H1 (cell line): ENCODE measurements around the gene PDE6B. TPM values are rescaled to one million over a fixed set of nuclear protein-coding genes. Genes with fewer than 3 reads are reported as not detected.

ENCODE experiments used
- ASH2L ChIP-seq: fragments of 200-600, 300-600 bp; sonication (generic); IDR thresholded peaks from one replicate; pipeline ENCODE4 v1.7.1; 2017; ENCODE audit warnings: low read length
- BCL11A ChIP-seq, 2 experiments: IDR thresholded peaks; one replicate each; pipeline ENCODE4 v1.6.1; 2011; ENCODE audit warnings: low read depth in 2 of 2, low read length in 2 of 2, mild to moderate bottlenecking in 2 of 2
- BRCA1 ChIP-seq: IDR thresholded peaks from 2 replicates; pipeline ENCODE4 v1.6.1; 2012; ENCODE audit warnings: low read depth, low read length, improper control_type of control experiment
- CHD2 ChIP-seq: IDR thresholded peaks from 2 replicates; pipeline ENCODE4 v1.6.1; 2012; ENCODE audit warnings: low read length, improper control_type of control experiment
- EGR1 ChIP-seq: IDR thresholded peaks from 2 replicates; pipeline ENCODE4 v1.6.1; 2011; ENCODE audit warnings: low read depth, low read length, borderline replicate concordance
- HDAC2 ChIP-seq, 2 experiments: fragments of 300-600 bp in 1 of 2; sonication (generic) in 1 of 2; IDR thresholded peaks; 2 replicates each; pipeline ENCODE4 v1.6.1; 2011 to 2012; ENCODE audit warnings: low read depth in 2 of 2, low read length in 2 of 2, mild to moderate bottlenecking in 2 of 2, moderate library complexity in 2 of 2, borderline replicate concordance in 1 of 2, inconsistent platforms in 1 of 2
- HDAC6 ChIP-seq: IDR thresholded peaks from one replicate; pipeline ENCODE4 v1.7.1; 2012; ENCODE audit warnings: low read depth, mild to moderate bottlenecking, inconsistent platforms, low read length, moderate library complexity
- KDM4A ChIP-seq: IDR thresholded peaks from one replicate; pipeline ENCODE4 v1.7.1; 2012; ENCODE audit warnings: low read depth, mild to moderate bottlenecking, moderate library complexity, low read length, inconsistent platforms; ENCODE audit not compliant: severe bottlenecking
- KDM5A ChIP-seq: fragments of 200-600 bp; IDR thresholded peaks from 2 replicates; pipeline ENCODE4 v1.7.1; 2012; ENCODE audit warnings: mild to moderate bottlenecking, low read length, inconsistent platforms, mixed read lengths
- MAFK ChIP-seq: IDR thresholded peaks from 2 replicates; pipeline ENCODE4 v1.6.1; 2012; ENCODE audit warnings: low read depth, mild to moderate bottlenecking, improper control_type of control experiment, low read length
- NRF1 ChIP-seq: IDR thresholded peaks from 2 replicates; pipeline ENCODE4 v1.6.1; 2011; ENCODE audit warnings: mild to moderate bottlenecking, low read depth, low read length, improper control_type of control experiment
- POU5F1 ChIP-seq: IDR thresholded peaks from 2 replicates; pipeline ENCODE4 v1.6.1; 2011; ENCODE audit warnings: low read depth, mild to moderate bottlenecking, low read length, moderate library complexity
- RAD21 ChIP-seq, 2 experiments: IDR thresholded peaks in 1 of 2; conservative IDR thresholded peaks in 1 of 2; 2 replicates each; pipeline ENCODE4 v1.6.1; 2011; ENCODE audit warnings: low read depth in 2 of 2, low read length in 2 of 2, improper control_type of control experiment in 1 of 2, inconsistent platforms in 1 of 2, mild to moderate bottlenecking in 1 of 2, moderate library complexity in 1 of 2
- RNF2 ChIP-seq: fragments of 200-900, 300-1000 bp; sonication (generic); IDR thresholded peaks from 2 replicates; pipeline ENCODE4 v1.7.1; 2016; ENCODE audit warnings: borderline replicate concordance, low read depth, mild to moderate bottlenecking, antibody characterized with exemption, low read length; ENCODE audit not compliant: poor library complexity, severe bottlenecking; ENCODE audit errors: missing control alignments
- SAP30 ChIP-seq: fragments of 300-600 bp; sonication (generic); IDR thresholded peaks from 2 replicates; pipeline ENCODE4 v1.7.1; 2012; ENCODE audit warnings: low read length, moderate library complexity, mild to moderate bottlenecking, inconsistent platforms; ENCODE audit not compliant: insufficient read depth, insufficient replicate concordance
- SP4 ChIP-seq: IDR thresholded peaks from 2 replicates; pipeline ENCODE4 v1.6.1; 2012; ENCODE audit warnings: low read length, inconsistent platforms
- TBP ChIP-seq: IDR thresholded peaks from 2 replicates; pipeline ENCODE4 v1.6.1; 2011; ENCODE audit warnings: low read depth, low read length, improper control_type of control experiment
- ZNF274 ChIP-seq: IDR thresholded peaks from 2 replicates; pipeline ENCODE4 v1.7.0; 2012; ENCODE audit warnings: low read length, borderline replicate concordance; ENCODE audit errors: extremely low read depth
- polyA plus RNA-seq, 7 experiments: library from polyadenylated mRNA; depleted of rRNA in 3 of 7; stranded (reverse) in 5 of 7; unstranded in 2 of 7; fragments of >200 nt in 5 of 7; fragments of 200-250 nt in 2 of 7; gene quantifications; 1 replicate in 5 of 7; 2 replicates in 1 of 7; 4 replicates in 1 of 7; pipeline versions ENCODE4 v1.2.1 to v1.2.3, GENCODE V29; 2011 to 2013; ENCODE audit warnings: missing spikeins in 2 of 7, mixed read lengths in 2 of 7
- total RNA-seq: library from RNA; stranded (reverse); fragmentation: NEBNext Ultra II Directional; extraction: Animal tissue kit (Norgen Biotek cat#: 25700); gene quantifications from 2 replicates; pipeline ENCODE4 v1.2.1, GENCODE V29; 2021
- TF ChIP-seq, protein P1 (sequence below): IDR thresholded peaks from 2 replicates; pipeline ENCODE4 v1.6.1; 2011; ENCODE audit warnings: low read length, improper control_type of control experiment
- TF ChIP-seq, protein P2 (sequence below): IDR thresholded peaks from 2 replicates; pipeline ENCODE4 v1.6.1; 2011; ENCODE audit warnings: low read depth, mild to moderate bottlenecking, low read length; ENCODE audit not compliant: insufficient read depth

Gene PDE6B
- total and polyA plus RNA-seq, 2 of the 8 experiments (the other 6 are each of a cell fraction or from before 2014, with no cell fraction given), result 4.1 to 8.4 TPM

DNA sequence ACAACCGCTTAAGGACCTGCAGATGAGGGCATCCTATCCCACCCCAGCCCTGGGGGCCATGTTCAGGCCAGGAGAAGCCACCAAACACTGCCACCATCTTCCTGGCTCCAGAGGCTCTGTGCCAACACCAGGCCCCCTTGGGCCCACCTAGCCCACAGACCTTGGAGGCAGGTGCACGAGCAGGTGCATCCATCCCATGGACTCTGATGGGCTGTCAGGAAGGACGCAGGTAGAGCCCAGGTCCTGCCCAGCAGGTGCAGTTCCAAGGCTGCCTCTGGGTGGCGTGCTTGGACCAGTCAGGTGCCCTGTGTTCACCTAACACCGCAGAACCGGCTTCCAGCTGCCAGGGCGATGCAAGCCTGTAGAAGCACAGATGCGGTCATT is 22.8 kb upstream of the PDE6B start (continued):
- no peak for TF ChIP-seq RNF2
- no peak for TF ChIP-seq BCL11A (IDR thresholded peaks at IDR 0.05; ENCODE audit: low read depth in 2 of 2, low read length in 2 of 2)
- TF ChIP-seq TBP, result peak; percentile 48; the same call in 1 of the 2 replicates
- no peak for TF ChIP-seq KDM4A
- TF ChIP-seq CHD2, result no peak
- no peak for TF ChIP-seq SP4
- no peak for TF ChIP-seq EGR1
- no peak for TF ChIP-seq SAP30
- TF ChIP-seq RAD21 (IDR thresholded peaks at IDR 0.05 in 1 of 2, conservative IDR thresholded peaks at IDR 0.05 in 1 of 2; ENCODE audit: low read depth in 2 of 2, low read length in 2 of 2), result peak; percentile 99
- TF ChIP-seq MAFK, result no peak
- no peak for TF ChIP-seq POU5F1
- TF ChIP-seq KDM5A, result no peak
- no peak for TF ChIP-seq HDAC6
- TF ChIP-seq BRCA1, result no peak; the same call in 1 of the 2 replicates
- TF ChIP-seq HDAC2 (IDR thresholded peaks at IDR 0.05; ENCODE audit: borderline replicate concordance in 1 of 2, low read depth in 2 of 2, low read length in 2 of 2), result no peak
- TF ChIP-seq, protein P1, sequence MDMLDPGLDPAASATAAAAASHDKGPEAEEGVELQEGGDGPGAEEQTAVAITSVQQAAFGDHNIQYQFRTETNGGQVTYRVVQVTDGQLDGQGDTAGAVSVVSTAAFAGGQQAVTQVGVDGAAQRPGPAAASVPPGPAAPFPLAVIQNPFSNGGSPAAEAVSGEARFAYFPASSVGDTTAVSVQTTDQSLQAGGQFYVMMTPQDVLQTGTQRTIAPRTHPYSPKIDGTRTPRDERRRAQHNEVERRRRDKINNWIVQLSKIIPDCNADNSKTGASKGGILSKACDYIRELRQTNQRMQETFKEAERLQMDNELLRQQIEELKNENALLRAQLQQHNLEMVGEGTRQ, result peak; percentile 31; the same call in 1 of the 2 replicates
- TF ChIP-seq ASH2L, result no peak
- TF ChIP-seq ZNF274, result no peak
- TF ChIP-seq NRF1, result no peak
- TF ChIP-seq, protein P2, sequence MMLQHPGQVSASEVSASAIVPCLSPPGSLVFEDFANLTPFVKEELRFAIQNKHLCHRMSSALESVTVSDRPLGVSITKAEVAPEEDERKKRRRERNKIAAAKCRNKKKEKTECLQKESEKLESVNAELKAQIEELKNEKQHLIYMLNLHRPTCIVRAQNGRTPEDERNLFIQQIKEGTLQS, result no peak
